Measurements from ENCODE around the gene ITPRID1.

The ITPRID1 gene

DNA sequence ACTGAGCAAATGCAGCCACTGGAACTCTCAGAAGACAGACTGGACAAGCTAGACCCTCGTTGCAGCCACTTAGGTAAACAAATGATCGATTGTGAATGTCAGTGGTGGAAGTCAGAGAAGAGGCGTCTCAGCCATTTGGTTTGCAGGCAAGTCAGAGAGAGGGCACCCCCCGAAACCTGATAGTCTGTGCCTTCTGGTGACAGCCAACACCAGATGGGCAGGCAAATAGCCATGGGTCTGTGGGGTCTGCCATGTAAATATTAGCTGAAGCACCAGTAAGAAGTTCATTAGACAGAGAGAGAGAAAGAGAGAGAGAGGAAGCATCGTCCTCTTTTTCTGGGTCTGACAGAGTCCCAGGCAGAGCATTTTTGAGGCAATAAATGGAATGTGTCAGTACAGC is 178.6 kb downstream of the ITPRID1 start:
- TF ChIP-seq ZFX (IDR thresholded peaks at IDR 0.05), result no peak
- TF ChIP-seq, protein P1, sequence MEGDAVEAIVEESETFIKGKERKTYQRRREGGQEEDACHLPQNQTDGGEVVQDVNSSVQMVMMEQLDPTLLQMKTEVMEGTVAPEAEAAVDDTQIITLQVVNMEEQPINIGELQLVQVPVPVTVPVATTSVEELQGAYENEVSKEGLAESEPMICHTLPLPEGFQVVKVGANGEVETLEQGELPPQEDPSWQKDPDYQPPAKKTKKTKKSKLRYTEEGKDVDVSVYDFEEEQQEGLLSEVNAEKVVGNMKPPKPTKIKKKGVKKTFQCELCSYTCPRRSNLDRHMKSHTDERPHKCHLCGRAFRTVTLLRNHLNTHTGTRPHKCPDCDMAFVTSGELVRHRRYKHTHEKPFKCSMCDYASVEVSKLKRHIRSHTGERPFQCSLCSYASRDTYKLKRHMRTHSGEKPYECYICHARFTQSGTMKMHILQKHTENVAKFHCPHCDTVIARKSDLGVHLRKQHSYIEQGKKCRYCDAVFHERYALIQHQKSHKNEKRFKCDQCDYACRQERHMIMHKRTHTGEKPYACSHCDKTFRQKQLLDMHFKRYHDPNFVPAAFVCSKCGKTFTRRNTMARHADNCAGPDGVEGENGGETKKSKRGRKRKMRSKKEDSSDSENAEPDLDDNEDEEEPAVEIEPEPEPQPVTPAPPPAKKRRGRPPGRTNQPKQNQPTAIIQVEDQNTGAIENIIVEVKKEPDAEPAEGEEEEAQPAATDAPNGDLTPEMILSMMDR (conservative IDR thresholded peaks at IDR 0.05), result no peak
- H3K27ac ChIP-seq, result no peak overlapping the region

DNA sequence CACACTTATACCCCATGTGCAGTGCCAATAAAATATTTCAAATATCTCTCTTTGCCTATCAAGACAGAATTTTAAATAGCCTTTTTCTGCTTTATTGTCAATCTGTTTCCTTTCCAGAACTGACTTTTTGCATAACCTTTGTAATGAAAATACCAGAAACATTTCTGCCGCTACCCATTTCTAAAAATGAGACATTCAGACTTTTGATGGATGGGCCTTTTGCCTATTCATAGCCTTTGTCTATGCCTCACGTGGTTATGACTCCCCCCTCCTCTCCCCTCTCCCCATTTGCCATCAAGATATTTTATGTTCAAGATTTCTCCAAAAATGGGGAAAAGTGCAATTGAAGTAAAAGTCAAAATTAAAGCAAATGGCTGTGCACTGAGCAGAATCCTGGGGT is 179.0 kb downstream of the ITPRID1 start:
- no peak for TF ChIP-seq ZFX (IDR thresholded peaks at IDR 0.05)
- TF ChIP-seq, protein P1 (conservative IDR thresholded peaks at IDR 0.05), result no peak
- H3K27ac ChIP-seq, result no peak overlapping the region

DNA sequence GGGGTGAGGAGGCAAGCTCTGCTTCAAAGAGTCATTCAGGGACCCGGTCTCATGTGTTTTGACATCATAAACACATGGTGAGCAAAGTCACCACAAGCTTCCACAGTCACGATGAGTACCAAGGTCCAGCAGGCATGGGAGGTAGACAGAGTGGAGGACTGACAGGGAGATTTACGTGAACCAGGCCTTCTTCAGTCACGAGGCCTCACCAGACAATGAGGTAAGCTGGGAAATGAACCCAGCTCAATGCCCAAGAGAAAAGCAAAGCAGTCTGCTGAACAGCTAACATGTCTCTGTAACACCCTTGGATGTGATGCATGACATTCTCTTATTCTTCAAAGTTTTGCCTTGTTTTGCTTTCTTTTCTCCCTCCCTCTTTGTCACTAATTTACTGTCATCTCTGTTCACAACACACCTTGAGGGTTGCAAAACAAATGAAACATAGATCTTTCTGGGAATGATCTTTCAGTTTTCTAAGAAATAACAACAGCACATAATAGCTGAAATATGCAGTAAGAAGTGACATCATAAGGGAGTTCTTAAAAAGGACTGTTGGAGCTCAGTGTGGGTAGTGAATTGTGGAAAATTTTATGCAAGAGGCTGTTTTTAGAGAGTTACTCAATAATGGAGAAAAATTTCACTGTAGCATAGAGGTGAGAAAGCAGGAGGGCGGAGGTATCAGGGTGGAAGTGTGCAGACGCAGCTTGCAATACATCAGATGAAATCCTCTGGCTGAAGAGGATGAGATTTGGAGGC is 182.1 kb downstream of the ITPRID1 start:
- no peak overlapping the region for H3K27ac ChIP-seq
- TF ChIP-seq, protein P1 (conservative IDR thresholded peaks at IDR 0.05), result no peak
- TF ChIP-seq ZFX (IDR thresholded peaks at IDR 0.05), result no peak

DNA sequence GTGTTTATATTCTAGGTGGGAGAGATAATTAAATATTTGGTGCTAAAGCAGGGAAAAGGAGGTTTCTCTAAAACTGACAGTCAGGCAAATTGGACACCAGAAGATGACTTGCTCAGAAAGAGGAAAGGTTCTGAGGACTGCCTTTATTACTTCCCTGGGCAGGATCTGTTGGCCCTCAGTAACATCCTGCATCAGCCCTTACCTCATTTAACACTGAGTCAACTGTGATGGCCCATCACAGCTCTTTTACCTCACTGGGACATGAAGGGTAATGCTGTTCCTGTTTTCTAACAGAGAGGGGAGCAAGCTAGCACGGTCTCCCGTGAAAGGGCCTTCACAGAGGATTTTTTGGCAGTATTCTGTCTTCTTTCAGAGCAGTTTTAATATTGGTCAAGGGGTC is 185.2 kb downstream of the ITPRID1 start:
- TF ChIP-seq ZFX (IDR thresholded peaks at IDR 0.05), result no peak
- TF ChIP-seq, protein P1 (conservative IDR thresholded peaks at IDR 0.05), result no peak
- no peak overlapping the region for H3K27ac ChIP-seq

DNA sequence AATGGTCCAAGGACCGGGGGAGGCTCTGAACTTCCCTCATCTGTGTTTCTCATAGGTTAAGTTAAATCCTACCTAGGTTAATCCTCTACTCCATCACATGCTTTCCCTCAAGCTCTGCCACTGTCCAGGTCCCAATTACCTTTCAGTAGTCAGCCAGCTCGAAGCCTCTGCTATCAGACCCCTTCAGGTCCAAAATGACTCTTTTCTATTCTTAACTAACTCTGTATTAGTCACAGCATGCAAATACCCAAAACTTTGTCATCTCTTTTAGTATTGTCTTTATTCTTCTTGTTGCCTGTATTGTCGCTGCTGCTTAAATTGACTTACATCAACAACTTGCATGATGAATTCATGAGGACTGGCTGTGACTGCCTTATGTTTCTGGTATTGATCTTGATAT is 188.5 kb downstream of the ITPRID1 start:
- TF ChIP-seq ZFX (IDR thresholded peaks at IDR 0.05), result no peak
- TF ChIP-seq, protein P1 (conservative IDR thresholded peaks at IDR 0.05), result no peak
- no peak overlapping the region for H3K27ac ChIP-seq

DNA sequence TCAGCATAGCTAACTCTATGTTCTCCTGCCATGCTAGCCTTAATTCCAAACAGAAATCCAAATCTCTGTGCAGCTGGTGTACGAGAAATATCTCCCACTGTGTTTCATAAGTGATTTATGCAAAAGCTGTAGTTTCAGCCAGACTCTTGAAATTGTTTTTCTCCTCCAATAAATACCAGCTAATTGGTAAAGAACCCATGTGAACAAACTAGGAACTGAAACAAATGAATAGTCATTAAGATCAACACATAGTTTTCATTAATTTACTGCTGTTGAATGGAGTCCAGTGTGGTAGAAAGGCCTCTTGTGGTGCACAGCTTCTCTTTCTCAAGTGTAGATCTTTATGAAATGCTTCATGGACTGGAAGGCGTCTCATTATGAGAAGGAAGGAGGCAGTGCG is 191.5 kb downstream of the ITPRID1 start:
- H3K27ac ChIP-seq, result no peak overlapping the region
- no peak for TF ChIP-seq ZFX (IDR thresholded peaks at IDR 0.05)
- TF ChIP-seq, protein P1 (conservative IDR thresholded peaks at IDR 0.05), result no peak

DNA sequence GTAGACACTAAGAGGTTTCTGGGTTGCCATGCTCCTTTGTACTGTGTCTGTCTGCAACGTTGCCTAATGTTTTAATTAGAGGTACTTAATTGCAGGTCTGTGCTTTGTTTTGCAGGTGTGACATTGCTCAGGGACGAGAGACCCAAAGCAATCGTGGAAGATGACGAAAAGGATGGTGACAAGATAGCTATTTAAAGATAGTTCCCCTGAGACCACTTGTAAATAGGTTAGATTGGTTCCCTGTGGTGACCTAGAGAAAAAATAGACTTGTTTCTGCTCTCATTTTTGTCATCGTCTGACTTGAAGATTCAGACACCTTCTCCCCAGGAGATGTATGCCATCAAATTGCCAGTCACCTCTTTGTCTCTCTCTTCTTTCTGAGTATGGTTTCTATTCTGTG is 193.2 kb downstream of the ITPRID1 start:
- TF ChIP-seq, protein P1 (conservative IDR thresholded peaks at IDR 0.05), result no peak
- no peak for TF ChIP-seq ZFX (IDR thresholded peaks at IDR 0.05)
- no peak overlapping the region for H3K27ac ChIP-seq
